HK-2 (cell line): ENCODE measurements around the gene BCR.

Experiments
- DNase-seq: peaks from one replicate; pipeline ENCODE4 v3.0.0-alpha.2; 2018; ENCODE audit not compliant: unreplicated experiment

The BCR gene

GRCh38 chr22:23231471-23232093 is 51.3 kb downstream of the BCR start:
- no peak for DNase-seq

GRCh38 chr22:23232094-23232905 is 52.0 kb downstream of the BCR start:
- DNase-seq = no peak

- DNase-seq = no peak
These were observed 52.8 kb downstream of the BCR start for GRCh38 chr22:23233084-23233531.

GRCh38 chr22:23233752-23234408 is 53.6 kb downstream of the BCR start:
- peak; percentile 51 for DNase-seq

GRCh38 chr22:23234409-23235161 is 54.3 kb downstream of the BCR start:
- no peak for DNase-seq

- DNase-seq = no peak
These were observed 55.1 kb downstream of the BCR start for GRCh38 chr22:23235425-23235824.

GRCh38 chr22:23236026-23236425 is 55.7 kb downstream of the BCR start:
- no peak for DNase-seq

- DNase-seq = no peak
These were observed 56.3 kb downstream of the BCR start for GRCh38 chr22:23236440-23237184.

GRCh38 chr22:23237201-23237798 is 57.0 kb downstream of the BCR start:
- no peak for DNase-seq

GRCh38 chr22:23237841-23238240 is 57.5 kb downstream of the BCR start:
- no peak for DNase-seq

- DNase-seq = no peak
These were observed 58.4 kb downstream of the BCR start for GRCh38 chr22:23238707-23239106.

GRCh38 chr22:23239429-23239828 is 59.1 kb downstream of the BCR start:
- DNase-seq = no peak

- no peak for DNase-seq
These were observed 60.5 kb downstream of the BCR start for GRCh38 chr22:23240639-23241389.

GRCh38 chr22:23241562-23242472 is 61.5 kb downstream of the BCR start:
- DNase-seq = no peak

- DNase-seq = no peak
These were observed 62.2 kb downstream of the BCR start for GRCh38 chr22:23242473-23243001.

GRCh38 chr22:23243006-23243573 is 62.8 kb downstream of the BCR start:
- DNase-seq = no peak

GRCh38 chr22:23243859-23244689 is 63.8 kb downstream of the BCR start:
- DNase-seq = no peak

- DNase-seq = no peak
These were observed 64.4 kb downstream of the BCR start for GRCh38 chr22:23244690-23245044.
